Measurements from ENCODE around the gene MUC21.

DNA sequence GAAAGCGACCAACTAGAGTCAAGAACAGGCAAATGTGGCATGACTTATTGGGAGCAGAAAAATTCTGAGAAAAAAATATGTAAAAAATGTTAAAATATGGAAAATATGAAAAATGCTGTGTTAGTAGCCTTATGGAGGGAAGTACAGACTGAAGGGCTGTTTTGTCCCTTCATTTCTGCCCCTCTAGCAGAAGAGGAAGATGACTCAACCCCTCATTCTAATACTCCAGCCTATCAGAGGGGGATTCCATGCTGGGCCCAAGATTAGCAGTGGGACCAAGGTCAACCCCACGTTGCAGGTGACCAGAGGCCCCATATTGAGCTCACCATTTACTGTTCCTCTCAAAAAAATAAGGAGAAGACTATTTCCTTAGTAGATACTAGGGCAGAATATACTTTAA is 8.4 kb downstream of the MUC21 start:
- TF ChIP-seq, protein P1, sequence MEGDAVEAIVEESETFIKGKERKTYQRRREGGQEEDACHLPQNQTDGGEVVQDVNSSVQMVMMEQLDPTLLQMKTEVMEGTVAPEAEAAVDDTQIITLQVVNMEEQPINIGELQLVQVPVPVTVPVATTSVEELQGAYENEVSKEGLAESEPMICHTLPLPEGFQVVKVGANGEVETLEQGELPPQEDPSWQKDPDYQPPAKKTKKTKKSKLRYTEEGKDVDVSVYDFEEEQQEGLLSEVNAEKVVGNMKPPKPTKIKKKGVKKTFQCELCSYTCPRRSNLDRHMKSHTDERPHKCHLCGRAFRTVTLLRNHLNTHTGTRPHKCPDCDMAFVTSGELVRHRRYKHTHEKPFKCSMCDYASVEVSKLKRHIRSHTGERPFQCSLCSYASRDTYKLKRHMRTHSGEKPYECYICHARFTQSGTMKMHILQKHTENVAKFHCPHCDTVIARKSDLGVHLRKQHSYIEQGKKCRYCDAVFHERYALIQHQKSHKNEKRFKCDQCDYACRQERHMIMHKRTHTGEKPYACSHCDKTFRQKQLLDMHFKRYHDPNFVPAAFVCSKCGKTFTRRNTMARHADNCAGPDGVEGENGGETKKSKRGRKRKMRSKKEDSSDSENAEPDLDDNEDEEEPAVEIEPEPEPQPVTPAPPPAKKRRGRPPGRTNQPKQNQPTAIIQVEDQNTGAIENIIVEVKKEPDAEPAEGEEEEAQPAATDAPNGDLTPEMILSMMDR (IDR thresholded peaks at IDR 0.05; ENCODE audit: low read length): no peak
- no peak for TF ChIP-seq EZH2 (IDR thresholded peaks at IDR 0.05; ENCODE audit: borderline replicate concordance, low read length)

All from OCI-LY1 (cell line).